ENCODE results near the gene SLC35G6.

The SLC35G6 gene

GRCh38 chr17:7440834-7441195 lies 40.4 kb upstream of the SLC35G6 start:
- TF ChIP-seq TAF1 (IDR thresholded peaks at IDR 0.05; ENCODE audit: borderline replicate concordance, low read depth, low read length) (no peak), POLR2A (IDR thresholded peaks at IDR 0.05; ENCODE audit: low read depth, low read length) (no peak), POLR2AphosphoS5 (IDR thresholded peaks at IDR 0.05; ENCODE audit: low read depth, low read length) (no peak)
- no peak for FAIRE-seq
- DNase-seq (ENCODE audit: insufficient read length), result no peak

- DNase-seq (ENCODE audit: insufficient read length) (no peak), FAIRE-seq (no peak)
- TF ChIP-seq POLR2AphosphoS5 (IDR thresholded peaks at IDR 0.05; ENCODE audit: low read depth, low read length) (no peak), TAF1 (IDR thresholded peaks at IDR 0.05; ENCODE audit: borderline replicate concordance, low read depth, low read length) (no peak), POLR2A (IDR thresholded peaks at IDR 0.05; ENCODE audit: low read depth, low read length) (no peak)
Measured at GRCh38 chr17:7441266-7441665, 40.0 kb upstream of the SLC35G6 start.

- DNase-seq (ENCODE audit: insufficient read length) (no peak), FAIRE-seq (no peak)
- TF ChIP-seq POLR2AphosphoS5 (IDR thresholded peaks at IDR 0.05; ENCODE audit: low read depth, low read length) (no peak), TAF1 (IDR thresholded peaks at IDR 0.05; ENCODE audit: borderline replicate concordance, low read depth, low read length) (no peak), POLR2A (IDR thresholded peaks at IDR 0.05; ENCODE audit: low read depth, low read length) (no peak)
Measured at GRCh38 chr17:7442142-7442541, 39.1 kb upstream of the SLC35G6 start.

GRCh38 chr17:7443499-7444485 lies 37.5 kb upstream of the SLC35G6 start:
- no peak for FAIRE-seq
- TF ChIP-seq POLR2A (IDR thresholded peaks at IDR 0.05; ENCODE audit: low read depth, low read length) (no peak), TAF1 (IDR thresholded peaks at IDR 0.05; ENCODE audit: borderline replicate concordance, low read depth, low read length) (no peak), POLR2AphosphoS5 (IDR thresholded peaks at IDR 0.05; ENCODE audit: low read depth, low read length) (no peak)
- no peak for DNase-seq (ENCODE audit: insufficient read length)

- no peak for TF ChIP-seq POLR2AphosphoS5 (IDR thresholded peaks at IDR 0.05; ENCODE audit: low read depth, low read length)
- no peak for TF ChIP-seq TAF1 (IDR thresholded peaks at IDR 0.05; ENCODE audit: borderline replicate concordance, low read depth, low read length)
- TF ChIP-seq POLR2A (IDR thresholded peaks at IDR 0.05; ENCODE audit: low read depth, low read length), result no peak
- FAIRE-seq (peak; percentile 73), DNase-seq (ENCODE audit: insufficient read length) (no peak)
Measured at GRCh38 chr17:7444682-7445618, 36.3 kb upstream of the SLC35G6 start, which contains the start of gene CHRNB1. TSS of gene CHRNB1 (plus strand) at chr17:7445061. CDS start at chr17:7445128, 67 bp downstream.

- FAIRE-seq (no peak), DNase-seq (ENCODE audit: insufficient read length) (no peak)
- no peak for TF ChIP-seq TAF1 (IDR thresholded peaks at IDR 0.05; ENCODE audit: borderline replicate concordance, low read depth, low read length)
- TF ChIP-seq POLR2A (IDR thresholded peaks at IDR 0.05; ENCODE audit: low read depth, low read length), result no peak
- no peak for TF ChIP-seq POLR2AphosphoS5 (IDR thresholded peaks at IDR 0.05; ENCODE audit: low read depth, low read length)
Measured at GRCh38 chr17:7445619-7445968, 35.7 kb upstream of the SLC35G6 start.

- TF ChIP-seq POLR2A (IDR thresholded peaks at IDR 0.05; ENCODE audit: low read depth, low read length), result no peak
- TF ChIP-seq TAF1 (IDR thresholded peaks at IDR 0.05; ENCODE audit: borderline replicate concordance, low read depth, low read length), result no peak
- TF ChIP-seq POLR2AphosphoS5 (IDR thresholded peaks at IDR 0.05; ENCODE audit: low read depth, low read length), result no peak
- no peak for FAIRE-seq
- no peak for DNase-seq (ENCODE audit: insufficient read length)
Measured at GRCh38 chr17:7448461-7448860, 32.8 kb upstream of the SLC35G6 start.

GRCh38 chr17:7459961-7460545 lies 21.2 kb upstream of the SLC35G6 start:
- TF ChIP-seq POLR2AphosphoS5 (IDR thresholded peaks at IDR 0.05; ENCODE audit: low read depth, low read length), result no peak
- TF ChIP-seq POLR2A (IDR thresholded peaks at IDR 0.05; ENCODE audit: low read depth, low read length), result no peak
- no peak for TF ChIP-seq TAF1 (IDR thresholded peaks at IDR 0.05; ENCODE audit: borderline replicate concordance, low read depth, low read length)
- no peak for DNase-seq (ENCODE audit: insufficient read length)
- no peak for FAIRE-seq

GRCh38 chr17:7460850-7461660 lies 20.2 kb upstream of the SLC35G6 start:
- FAIRE-seq (no peak), DNase-seq (ENCODE audit: insufficient read length) (no peak)
- TF ChIP-seq POLR2AphosphoS5 (IDR thresholded peaks at IDR 0.05; ENCODE audit: low read depth, low read length) (no peak), TAF1 (IDR thresholded peaks at IDR 0.05; ENCODE audit: borderline replicate concordance, low read depth, low read length) (no peak), POLR2A (IDR thresholded peaks at IDR 0.05; ENCODE audit: low read depth, low read length) (no peak)
